GM19351 (cell line): ENCODE data around the gene TOP3B.

ENCODE experiments used
- ATAC-seq: cut with Tn5 transposase; IDR thresholded peaks from one replicate; pipeline ENCODE4 v1.9.1; 2021; ENCODE audit warnings: mild to moderate bottlenecking, moderate library complexity; ENCODE audit not compliant: unreplicated experiment

The TOP3B gene

GRCh38 chr22:22013559-22014284 is 31.1 kb upstream of the TOP3B start:
- no peak for ATAC-seq

- ATAC-seq = no peak
These were observed 29.4 kb upstream of the TOP3B start for GRCh38 chr22:22011964-22012363.

- no peak for ATAC-seq
These were observed 27.8 kb upstream of the TOP3B start for GRCh38 chr22:22010358-22010757.

DNA sequence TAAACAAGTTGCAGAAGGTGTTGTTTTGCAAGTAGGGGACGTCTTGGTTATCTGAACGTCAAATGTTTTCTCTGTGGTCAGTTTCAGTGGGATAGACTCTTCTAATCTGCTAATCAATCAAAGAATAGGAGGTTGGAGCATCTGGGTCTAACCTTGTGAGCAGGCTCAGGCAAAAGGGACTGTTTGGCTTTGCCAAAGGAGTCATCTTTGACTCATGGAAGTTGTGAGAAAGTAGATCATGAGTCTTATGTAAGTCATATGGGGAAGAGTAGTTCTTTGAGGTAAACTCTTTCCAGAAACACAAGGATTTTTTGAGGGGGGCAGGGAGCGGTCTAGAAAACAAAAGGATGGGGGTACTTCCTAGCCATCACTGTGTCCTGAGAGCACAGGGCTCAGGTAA is 27.1 kb upstream of the TOP3B start:
- no peak for ATAC-seq

DNA sequence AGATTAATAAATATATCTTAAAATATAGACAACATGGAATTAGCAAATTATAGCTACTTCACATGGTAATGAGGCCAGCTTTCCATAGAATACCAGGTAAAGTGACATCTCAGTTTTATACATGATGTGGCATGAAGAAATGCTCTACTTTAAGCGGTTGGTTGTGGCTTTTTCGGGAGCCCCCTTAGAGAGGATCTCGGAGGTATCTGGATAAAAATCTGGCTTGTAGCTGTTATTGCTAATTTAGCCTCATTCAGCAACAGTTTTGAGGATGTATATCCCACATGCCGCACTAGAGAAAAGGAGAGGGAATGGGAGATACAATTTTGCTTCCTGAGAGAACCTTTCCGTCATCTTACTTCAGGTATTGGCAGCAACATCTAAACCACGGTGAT is 24.0 kb upstream of the TOP3B start:
- ATAC-seq = no peak

GRCh38 chr22:22005945-22006595 is 23.5 kb upstream of the TOP3B start:
- ATAC-seq = no peak

DNA sequence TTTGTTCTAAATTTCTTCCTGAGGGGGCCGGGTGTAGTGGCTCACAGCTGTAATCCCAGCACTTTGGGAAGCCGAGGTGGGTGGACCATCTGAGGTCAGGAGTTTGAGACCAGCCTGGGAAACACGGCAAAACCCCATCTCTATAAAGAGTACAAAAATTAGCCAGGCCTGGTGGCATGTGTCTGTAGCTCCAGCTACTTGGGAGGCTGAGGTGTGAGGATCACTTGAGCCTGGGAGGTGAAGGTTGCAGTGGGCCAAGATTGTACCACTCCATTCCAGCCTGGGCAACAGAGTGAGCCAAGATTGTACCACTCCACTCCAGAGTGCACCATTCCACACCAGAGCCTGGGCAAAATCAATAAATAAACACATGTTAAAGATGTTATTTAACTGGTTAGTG is 20.6 kb upstream of the TOP3B start:
- no peak for ATAC-seq

GRCh38 chr22:22002526-22003055 is 20.0 kb upstream of the TOP3B start:
- no peak for ATAC-seq

DNA sequence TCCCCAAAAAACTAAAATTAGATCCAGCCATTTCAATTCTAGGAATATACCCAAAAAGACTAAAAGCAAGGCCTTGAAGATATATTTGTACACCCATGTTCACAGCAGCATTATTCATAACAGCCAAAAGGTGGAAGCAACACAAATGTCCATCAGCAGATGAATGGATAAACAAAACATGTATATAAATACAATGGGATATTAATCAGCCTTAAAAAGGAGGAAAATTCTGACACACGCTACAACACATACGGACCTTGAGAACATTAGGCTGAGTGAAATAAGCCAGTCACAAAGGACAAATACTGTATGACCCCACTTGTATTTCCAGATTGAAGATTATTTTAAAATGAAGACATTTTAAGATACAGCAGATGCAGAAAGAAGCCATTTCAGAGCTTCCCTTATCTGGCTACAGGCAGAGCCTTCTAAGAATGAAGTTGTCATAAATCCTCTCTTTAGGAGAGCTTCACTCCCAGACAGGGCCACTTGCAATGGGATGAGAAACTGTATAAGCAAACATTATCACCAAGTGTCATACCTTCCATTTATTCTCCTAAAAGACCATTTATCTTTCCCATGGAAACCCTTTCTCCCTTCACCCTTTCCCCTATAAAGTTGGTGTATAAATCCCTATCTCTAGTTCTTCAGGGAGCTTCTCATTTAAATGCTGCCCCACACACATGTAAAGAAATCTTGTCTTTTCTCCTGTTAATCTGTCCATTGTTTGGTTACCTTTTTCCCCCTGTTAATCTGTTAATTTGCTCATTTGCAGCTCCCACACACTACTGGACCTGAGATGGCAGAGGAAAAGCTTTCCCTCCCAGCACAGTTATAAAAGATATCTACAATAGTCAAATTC is 19.3 kb upstream of the TOP3B start:
- ATAC-seq = no peak

DNA sequence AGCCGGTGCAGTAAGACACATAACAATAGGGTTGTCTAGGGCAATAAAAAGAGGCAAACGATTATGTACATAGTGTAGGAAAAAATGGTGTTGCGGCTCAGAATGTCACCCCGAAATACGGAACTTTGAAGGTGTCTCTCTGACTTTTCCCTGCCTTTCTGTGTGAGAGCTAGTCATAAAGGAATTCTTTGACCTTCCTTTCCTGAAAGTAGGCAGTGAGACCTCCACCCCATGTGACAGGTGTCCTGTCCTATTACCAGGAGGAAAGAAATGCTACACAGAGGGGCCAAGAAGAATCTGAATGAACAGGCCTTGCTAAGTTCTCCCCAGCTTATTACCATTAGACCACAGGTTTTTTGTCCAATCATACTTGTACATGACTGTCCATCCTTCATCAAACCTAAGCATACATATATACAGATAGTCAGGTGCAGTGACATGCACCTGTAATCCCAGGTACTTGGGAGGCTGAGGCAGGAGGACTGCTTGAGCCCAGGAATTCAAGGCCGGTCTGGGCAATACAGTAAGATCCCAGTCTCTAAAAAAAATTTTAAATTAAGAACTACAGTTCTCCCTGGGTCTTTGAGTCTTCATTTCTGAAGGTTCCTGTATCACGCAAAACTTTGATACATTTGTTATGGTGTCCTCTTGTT is 16.1 kb upstream of the TOP3B start:
- ATAC-seq = no peak

DNA sequence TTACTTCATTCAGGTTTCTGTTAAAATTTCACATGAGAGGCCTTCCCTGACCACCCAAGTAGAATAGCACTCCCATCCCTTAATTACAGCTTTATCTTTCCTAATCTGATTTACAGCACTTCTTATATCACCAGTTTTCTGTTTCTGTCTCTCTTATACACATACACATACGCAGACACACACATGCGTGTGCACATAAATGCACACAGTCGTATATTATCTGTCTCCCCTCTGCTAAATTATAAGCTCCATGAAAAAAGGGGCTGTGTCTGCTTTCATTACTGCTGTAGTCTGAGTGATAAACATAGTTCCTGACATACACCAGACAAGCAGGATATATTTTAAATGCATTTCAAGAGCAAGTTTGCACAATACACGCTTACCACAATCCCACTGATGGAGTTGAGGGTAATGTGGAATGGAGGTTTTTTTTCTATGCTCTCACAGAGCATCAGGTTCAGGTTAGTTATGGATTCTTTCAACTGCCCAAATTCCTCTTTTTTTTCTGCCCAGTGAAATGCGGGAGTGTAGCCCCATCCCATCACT is 13.7 kb upstream of the TOP3B start:
- no peak for ATAC-seq

GRCh38 chr22:21995660-21996059 is 13.1 kb upstream of the TOP3B start:
- ATAC-seq = no peak

GRCh38 chr22:21994881-21995444 is 12.4 kb upstream of the TOP3B start:
- no peak for ATAC-seq

DNA sequence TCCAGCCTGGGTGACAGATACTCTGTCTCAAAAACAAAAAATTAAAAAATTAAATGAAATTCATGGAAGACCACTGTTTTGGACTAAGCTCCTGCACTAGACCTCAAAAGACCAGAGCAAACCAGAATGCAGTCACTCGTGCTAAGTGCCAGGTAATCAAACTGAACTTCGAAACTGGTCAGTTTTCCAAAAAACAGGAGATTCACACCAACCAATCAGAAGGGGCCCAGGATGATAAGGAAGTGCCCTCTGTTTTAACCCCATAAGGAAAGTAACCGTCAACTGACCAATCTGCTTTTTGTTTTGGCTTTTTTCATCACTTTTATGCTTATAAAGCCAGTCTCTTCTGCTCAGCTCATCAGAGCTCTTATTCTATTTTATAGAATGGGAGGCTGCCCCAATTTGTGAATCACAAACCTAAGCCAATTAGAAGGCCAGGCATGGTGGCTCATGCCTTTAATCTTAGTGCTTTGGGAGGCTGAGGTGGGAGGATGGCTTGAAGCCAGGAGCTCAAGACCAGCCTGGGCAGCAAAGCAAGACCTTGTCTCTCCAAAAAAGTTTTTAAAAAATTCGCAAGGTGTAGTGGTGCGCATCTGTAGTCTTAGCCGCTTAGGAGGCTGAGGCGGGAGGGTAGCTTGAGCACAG is 10.1 kb upstream of the TOP3B start:
- ATAC-seq = no peak

GRCh38 chr22:21991774-21992173 is 9.2 kb upstream of the TOP3B start:
- no peak for ATAC-seq

DNA sequence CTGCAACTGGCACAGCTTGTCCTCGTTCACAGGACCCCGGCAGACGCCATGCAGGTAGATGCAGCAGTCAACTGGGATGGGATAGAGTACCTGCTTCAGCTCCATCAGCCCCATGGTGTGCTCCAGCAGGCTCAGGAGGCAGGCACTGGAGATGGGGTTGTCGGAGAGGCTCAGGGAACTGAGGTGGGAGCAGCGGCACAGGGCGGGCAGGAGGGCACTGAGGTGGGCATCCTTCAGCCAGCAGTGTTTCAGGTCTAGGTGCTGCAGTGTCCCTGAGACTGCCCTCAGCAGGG is 8.7 kb upstream of the TOP3B start:
- ATAC-seq = no peak

- no peak for ATAC-seq
These were observed 8.1 kb upstream of the TOP3B start for GRCh38 chr22:21990445-21991303.

DNA sequence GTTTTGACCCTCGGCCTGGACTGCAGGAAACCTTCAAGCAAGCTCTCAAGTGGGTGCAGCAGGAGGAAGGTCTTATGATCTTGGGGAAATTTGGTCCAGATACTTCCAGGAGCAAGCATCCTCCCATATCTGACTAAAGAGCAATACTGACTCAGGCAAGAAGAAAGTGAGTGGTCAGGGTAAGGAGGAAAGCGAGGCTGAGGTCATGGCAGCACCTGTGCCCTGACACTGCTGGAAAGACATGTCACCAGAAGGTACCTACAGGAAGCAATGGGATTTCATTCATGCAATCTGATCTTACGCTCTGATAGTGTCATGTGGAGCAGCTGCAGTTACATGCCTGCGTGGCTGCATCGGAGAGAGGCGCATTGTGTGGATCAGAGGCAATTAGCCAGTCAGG is 6.5 kb upstream of the TOP3B start:
- ATAC-seq = no peak

DNA sequence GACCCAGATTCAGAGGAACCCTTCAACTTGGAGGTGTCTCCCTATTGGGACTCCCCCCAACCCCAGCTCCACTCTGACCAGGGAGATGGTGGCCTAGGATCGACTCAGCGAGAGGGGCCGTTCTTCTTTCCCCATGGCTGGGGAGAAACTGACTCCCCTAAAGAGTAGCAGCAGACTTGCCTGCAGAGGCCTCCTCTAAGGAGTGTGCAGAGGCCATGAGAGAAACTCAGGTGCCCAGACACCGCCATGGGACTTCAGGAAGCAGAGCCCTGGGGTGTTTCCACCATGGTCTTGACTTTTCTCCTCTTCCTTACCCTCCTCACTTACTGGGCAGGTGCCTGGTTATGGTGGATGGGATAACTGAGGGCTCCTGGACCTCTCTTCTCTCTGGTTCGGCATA is 2.6 kb upstream of the TOP3B start:
- no peak for ATAC-seq
